H1 (cell line): Measurements from ENCODE around the gene ENTR1. TPM values are rescaled to one million over a fixed set of nuclear protein-coding genes. Genes with fewer than 3 reads are reported as not detected.

Source experiments
- BACH1 ChIP-seq: IDR thresholded peaks from 2 replicates; pipeline ENCODE4 v1.6.1; 2012; ENCODE audit warnings: low read length, improper control_type of control experiment
- CEBPB ChIP-seq: IDR thresholded peaks from 2 replicates; pipeline ENCODE4 v1.6.1; 2012; ENCODE audit warnings: low read depth, low read length
- JUN ChIP-seq: IDR thresholded peaks from 2 replicates; pipeline ENCODE4 v1.6.1; 2011; ENCODE audit warnings: low read depth, mild to moderate bottlenecking, improper control_type of control experiment, low read length
- NRF1 ChIP-seq: IDR thresholded peaks from 2 replicates; pipeline ENCODE4 v1.6.1; 2011; ENCODE audit warnings: mild to moderate bottlenecking, low read depth, low read length, improper control_type of control experiment
- USF2 ChIP-seq: IDR thresholded peaks from 2 replicates; pipeline ENCODE4 v1.6.1; 2011; ENCODE audit warnings: low read length, improper control_type of control experiment
- polyA plus RNA-seq, 7 experiments: library from polyadenylated mRNA; depleted of rRNA in 3 of 7; stranded (reverse) in 5 of 7; unstranded in 2 of 7; fragments of >200 nt in 5 of 7; fragments of 200-250 nt in 2 of 7; gene quantifications; 1 replicate in 5 of 7; 2 replicates in 1 of 7; 4 replicates in 1 of 7; pipeline versions ENCODE4 v1.2.1 to v1.2.3, GENCODE V29; 2011 to 2013; ENCODE audit warnings: missing spikeins in 2 of 7, mixed read lengths in 2 of 7
- total RNA-seq: library from RNA; stranded (reverse); fragmentation: NEBNext Ultra II Directional; extraction: Animal tissue kit (Norgen Biotek cat#: 25700); gene quantifications from 2 replicates; pipeline ENCODE4 v1.2.1, GENCODE V29; 2021
- TF ChIP-seq, protein P1 (sequence below): fragments of 300-600 bp; sonication (generic); IDR thresholded peaks from 2 replicates; pipeline ENCODE4 v1.7.1; 2012; ENCODE audit warnings: low read length, moderate library complexity, mild to moderate bottlenecking, inconsistent platforms; ENCODE audit not compliant: insufficient replicate concordance
- TF ChIP-seq, protein P2 (sequence below): IDR thresholded peaks from 2 replicates; pipeline ENCODE4 v1.6.1; 2012; ENCODE audit warnings: inconsistent platforms

ENTR1 gene
- total and polyA plus RNA-seq, 2 of the 8 experiments (the other 6 are each of a cell fraction or from before 2014, with no cell fraction given), result 65.2 to 102 TPM

GRCh38 chr9:136444102-136444501 is 33.7 kb upstream of the ENTR1 start (continued):
- TF ChIP-seq, protein P1, sequence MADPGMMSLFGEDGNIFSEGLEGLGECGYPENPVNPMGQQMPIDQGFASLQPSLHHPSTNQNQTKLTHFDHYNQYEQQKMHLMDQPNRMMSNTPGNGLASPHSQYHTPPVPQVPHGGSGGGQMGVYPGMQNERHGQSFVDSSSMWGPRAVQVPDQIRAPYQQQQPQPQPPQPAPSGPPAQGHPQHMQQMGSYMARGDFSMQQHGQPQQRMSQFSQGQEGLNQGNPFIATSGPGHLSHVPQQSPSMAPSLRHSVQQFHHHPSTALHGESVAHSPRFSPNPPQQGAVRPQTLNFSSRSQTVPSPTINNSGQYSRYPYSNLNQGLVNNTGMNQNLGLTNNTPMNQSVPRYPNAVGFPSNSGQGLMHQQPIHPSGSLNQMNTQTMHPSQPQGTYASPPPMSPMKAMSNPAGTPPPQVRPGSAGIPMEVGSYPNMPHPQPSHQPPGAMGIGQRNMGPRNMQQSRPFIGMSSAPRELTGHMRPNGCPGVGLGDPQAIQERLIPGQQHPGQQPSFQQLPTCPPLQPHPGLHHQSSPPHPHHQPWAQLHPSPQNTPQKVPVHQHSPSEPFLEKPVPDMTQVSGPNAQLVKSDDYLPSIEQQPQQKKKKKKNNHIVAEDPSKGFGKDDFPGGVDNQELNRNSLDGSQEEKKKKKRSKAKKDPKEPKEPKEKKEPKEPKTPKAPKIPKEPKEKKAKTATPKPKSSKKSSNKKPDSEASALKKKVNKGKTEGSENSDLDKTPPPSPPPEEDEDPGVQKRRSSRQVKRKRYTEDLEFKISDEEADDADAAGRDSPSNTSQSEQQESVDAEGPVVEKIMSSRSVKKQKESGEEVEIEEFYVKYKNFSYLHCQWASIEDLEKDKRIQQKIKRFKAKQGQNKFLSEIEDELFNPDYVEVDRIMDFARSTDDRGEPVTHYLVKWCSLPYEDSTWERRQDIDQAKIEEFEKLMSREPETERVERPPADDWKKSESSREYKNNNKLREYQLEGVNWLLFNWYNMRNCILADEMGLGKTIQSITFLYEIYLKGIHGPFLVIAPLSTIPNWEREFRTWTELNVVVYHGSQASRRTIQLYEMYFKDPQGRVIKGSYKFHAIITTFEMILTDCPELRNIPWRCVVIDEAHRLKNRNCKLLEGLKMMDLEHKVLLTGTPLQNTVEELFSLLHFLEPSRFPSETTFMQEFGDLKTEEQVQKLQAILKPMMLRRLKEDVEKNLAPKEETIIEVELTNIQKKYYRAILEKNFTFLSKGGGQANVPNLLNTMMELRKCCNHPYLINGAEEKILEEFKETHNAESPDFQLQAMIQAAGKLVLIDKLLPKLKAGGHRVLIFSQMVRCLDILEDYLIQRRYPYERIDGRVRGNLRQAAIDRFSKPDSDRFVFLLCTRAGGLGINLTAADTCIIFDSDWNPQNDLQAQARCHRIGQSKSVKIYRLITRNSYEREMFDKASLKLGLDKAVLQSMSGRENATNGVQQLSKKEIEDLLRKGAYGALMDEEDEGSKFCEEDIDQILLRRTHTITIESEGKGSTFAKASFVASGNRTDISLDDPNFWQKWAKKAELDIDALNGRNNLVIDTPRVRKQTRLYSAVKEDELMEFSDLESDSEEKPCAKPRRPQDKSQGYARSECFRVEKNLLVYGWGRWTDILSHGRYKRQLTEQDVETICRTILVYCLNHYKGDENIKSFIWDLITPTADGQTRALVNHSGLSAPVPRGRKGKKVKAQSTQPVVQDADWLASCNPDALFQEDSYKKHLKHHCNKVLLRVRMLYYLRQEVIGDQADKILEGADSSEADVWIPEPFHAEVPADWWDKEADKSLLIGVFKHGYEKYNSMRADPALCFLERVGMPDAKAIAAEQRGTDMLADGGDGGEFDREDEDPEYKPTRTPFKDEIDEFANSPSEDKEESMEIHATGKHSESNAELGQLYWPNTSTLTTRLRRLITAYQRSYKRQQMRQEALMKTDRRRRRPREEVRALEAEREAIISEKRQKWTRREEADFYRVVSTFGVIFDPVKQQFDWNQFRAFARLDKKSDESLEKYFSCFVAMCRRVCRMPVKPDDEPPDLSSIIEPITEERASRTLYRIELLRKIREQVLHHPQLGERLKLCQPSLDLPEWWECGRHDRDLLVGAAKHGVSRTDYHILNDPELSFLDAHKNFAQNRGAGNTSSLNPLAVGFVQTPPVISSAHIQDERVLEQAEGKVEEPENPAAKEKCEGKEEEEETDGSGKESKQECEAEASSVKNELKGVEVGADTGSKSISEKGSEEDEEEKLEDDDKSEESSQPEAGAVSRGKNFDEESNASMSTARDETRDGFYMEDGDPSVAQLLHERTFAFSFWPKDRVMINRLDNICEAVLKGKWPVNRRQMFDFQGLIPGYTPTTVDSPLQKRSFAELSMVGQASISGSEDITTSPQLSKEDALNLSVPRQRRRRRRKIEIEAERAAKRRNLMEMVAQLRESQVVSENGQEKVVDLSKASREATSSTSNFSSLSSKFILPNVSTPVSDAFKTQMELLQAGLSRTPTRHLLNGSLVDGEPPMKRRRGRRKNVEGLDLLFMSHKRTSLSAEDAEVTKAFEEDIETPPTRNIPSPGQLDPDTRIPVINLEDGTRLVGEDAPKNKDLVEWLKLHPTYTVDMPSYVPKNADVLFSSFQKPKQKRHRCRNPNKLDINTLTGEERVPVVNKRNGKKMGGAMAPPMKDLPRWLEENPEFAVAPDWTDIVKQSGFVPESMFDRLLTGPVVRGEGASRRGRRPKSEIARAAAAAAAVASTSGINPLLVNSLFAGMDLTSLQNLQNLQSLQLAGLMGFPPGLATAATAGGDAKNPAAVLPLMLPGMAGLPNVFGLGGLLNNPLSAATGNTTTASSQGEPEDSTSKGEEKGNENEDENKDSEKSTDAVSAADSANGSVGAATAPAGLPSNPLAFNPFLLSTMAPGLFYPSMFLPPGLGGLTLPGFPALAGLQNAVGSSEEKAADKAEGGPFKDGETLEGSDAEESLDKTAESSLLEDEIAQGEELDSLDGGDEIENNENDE, result no peak
- no peak for TF ChIP-seq NRF1
- TF ChIP-seq, protein P2, sequence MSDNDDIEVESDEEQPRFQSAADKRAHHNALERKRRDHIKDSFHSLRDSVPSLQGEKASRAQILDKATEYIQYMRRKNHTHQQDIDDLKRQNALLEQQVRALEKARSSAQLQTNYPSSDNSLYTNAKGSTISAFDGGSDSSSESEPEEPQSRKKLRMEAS, result no peak
- TF ChIP-seq USF2, result no peak
- TF ChIP-seq CEBPB, result no peak
- TF ChIP-seq BACH1, result no peak
- no peak for TF ChIP-seq JUN
